Liver (tissue), 9 donors: ENCODE results near the gene SASH1. TPM values are rescaled to one million over a fixed set of nuclear protein-coding genes. Genes with fewer than 3 reads are reported as not detected.

Experiments used
- DNase-seq: peaks from one replicate; pipeline ENCODE4 v3.0.0-alpha.2; 2017; ENCODE audit warnings: low spot score
- H3K27ac ChIP-seq, 2 donors: one replicate each; pipeline ENCODE4 v1.7.0; 2013; ENCODE audit warnings: inconsistent platforms in 2 of 2, low read length in 2 of 2, control low read depth in 1 of 2, low read depth in 1 of 2, mild to moderate bottlenecking in 1 of 2
- H3K27me3 ChIP-seq, 4 donors: one replicate each; pipeline versions ENCODE4 v1.6.1 to v1.7.0; 2013; ENCODE audit warnings: low read length in 3 of 4, inconsistent platforms in 1 of 4, mild to moderate bottlenecking in 1 of 4, moderate library complexity in 1 of 4; ENCODE audit not compliant: control insufficient read depth in 4 of 4, insufficient read depth in 4 of 4
- H3K36me3 ChIP-seq, 4 donors: one replicate each; pipeline versions ENCODE4 v1.6.1 to v1.7.0; 2013; ENCODE audit warnings: low read length in 3 of 4, mild to moderate bottlenecking in 3 of 4, low read depth in 1 of 4, moderate library complexity in 1 of 4; ENCODE audit not compliant: control insufficient read depth in 4 of 4, insufficient read depth in 3 of 4
- H3K4me1 ChIP-seq, 4 donors: one replicate each; pipeline versions ENCODE4 v1.6.1 to v1.7.0; 2013; ENCODE audit warnings: low read length in 3 of 4, mild to moderate bottlenecking in 3 of 4, moderate library complexity in 1 of 4; ENCODE audit not compliant: control insufficient read depth in 4 of 4, insufficient read depth in 4 of 4
- H3K4me3 ChIP-seq, 3 donors: one replicate each; pipeline versions ENCODE4 v1.6.1 to v1.7.0; 2013; ENCODE audit warnings: low read length in 3 of 3, control low read depth in 1 of 3, low read depth in 1 of 3, mild to moderate bottlenecking in 1 of 3
- H3K9ac ChIP-seq, 2 donors: one replicate each; pipeline ENCODE4 v1.7.0; 2013; ENCODE audit warnings: low read length in 2 of 2, mild to moderate bottlenecking in 2 of 2, moderate library complexity in 2 of 2, control low read depth in 1 of 2, low read depth in 1 of 2
- H3K9me3 ChIP-seq, 4 donors: one replicate each; pipeline versions ENCODE4 v1.6.1 to v1.7.0; 2013; ENCODE audit warnings: low read length in 3 of 4; ENCODE audit not compliant: control insufficient read depth in 4 of 4
- EGR1 ChIP-seq, 2 donors: IDR thresholded peaks; 2 replicates each; pipeline ENCODE4 v1.6.1; 2016 to 2018; ENCODE audit warnings: antibody characterized with exemption in 2 of 2, low read depth in 2 of 2
- FOXA1 ChIP-seq: IDR thresholded peaks from 2 replicates; pipeline ENCODE4 v1.6.1; 2016; ENCODE audit warnings: antibody characterized with exemption
- FOXA2 ChIP-seq: IDR thresholded peaks from 2 replicates; pipeline ENCODE4 v1.6.1; 2016; ENCODE audit warnings: antibody characterized with exemption
- GABPA ChIP-seq, 2 donors: IDR thresholded peaks in 1 of 2; conservative IDR thresholded peaks in 1 of 2; 2 replicates each; pipeline ENCODE4 v1.6.1; 2016; ENCODE audit warnings: antibody characterized with exemption in 2 of 2, mild to moderate bottlenecking in 1 of 2, moderate library complexity in 1 of 2
- HNF4A ChIP-seq, 2 donors: conservative IDR thresholded peaks; 2 replicates each; pipeline ENCODE4 v1.6.1; 2016; ENCODE audit warnings: antibody characterized with exemption in 2 of 2, mild to moderate bottlenecking in 2 of 2
- HNF4G ChIP-seq: IDR thresholded peaks from 2 replicates; pipeline ENCODE4 v1.6.1; 2016; ENCODE audit warnings: antibody characterized with exemption
- JUND ChIP-seq, 2 donors: IDR thresholded peaks; 2 replicates each; pipeline ENCODE4 v1.6.1; 2016; ENCODE audit warnings: antibody characterized with exemption in 2 of 2
- MAX ChIP-seq: IDR thresholded peaks from 2 replicates; pipeline ENCODE4 v1.6.1; 2016; ENCODE audit warnings: antibody characterized with exemption
- NR2F2 ChIP-seq: IDR thresholded peaks from 2 replicates; pipeline ENCODE4 v1.6.1; 2016; ENCODE audit warnings: antibody characterized with exemption
- RAD21 ChIP-seq, 2 donors: IDR thresholded peaks; 2 replicates each; pipeline ENCODE4 v1.6.1; 2016; ENCODE audit warnings: antibody characterized with exemption in 2 of 2, mild to moderate bottlenecking in 2 of 2
- RXRA ChIP-seq, 2 donors: IDR thresholded peaks; 2 replicates each; pipeline ENCODE4 v1.6.1; 2017 to 2018; ENCODE audit warnings: antibody characterized with exemption in 2 of 2, mild to moderate bottlenecking in 1 of 2
- SP1 ChIP-seq: IDR thresholded peaks from 2 replicates; pipeline ENCODE4 v1.6.1; 2018; ENCODE audit warnings: antibody characterized with exemption, mild to moderate bottlenecking
- TAF1 ChIP-seq: conservative IDR thresholded peaks from 2 replicates; pipeline ENCODE4 v1.6.1; 2016; ENCODE audit warnings: antibody characterized with exemption, mild to moderate bottlenecking
- YY1 ChIP-seq: IDR thresholded peaks from 2 replicates; pipeline ENCODE4 v1.6.1; 2016; ENCODE audit warnings: antibody characterized with exemption, mild to moderate bottlenecking
- ZBTB33 ChIP-seq: IDR thresholded peaks from 2 replicates; pipeline ENCODE4 v1.6.1; 2016; ENCODE audit warnings: antibody characterized with exemption
- WGBS: extraction: QIAGEN DNeasy Blood & Tissue Kit; methylation state at CpG from one replicate; pipeline ENCODE4 v1.1.7; 2013; 5-methylcytosine and 5-hydroxymethylcytosine counted together
- polyA plus RNA-seq, 2 donors: library from polyadenylated mRNA; stranded (reverse) in 1 of 2; unstranded in 1 of 2; fragments of 200-250 nt in 1 of 2; fragments of >200 nt in 1 of 2; fragmentation: Nextera tagmentation in 1 of 2; extraction: Ambion mirVana in 1 of 2; gene quantifications; one replicate each; pipeline versions ENCODE4 v1.2.1 to v1.2.3, GENCODE V29; 2013 to 2015
- total RNA-seq, 2 donors: library from RNA; depleted of rRNA; stranded (reverse); fragments of >200 nt; gene quantifications; one replicate each; pipeline ENCODE4 v1.2.3, GENCODE V29; 2014
- TF ChIP-seq, protein P1 (sequence below): fragments of 150-350 bp; IDR thresholded peaks from 2 replicates; pipeline ENCODE4 v1.5.1; 2017; ENCODE audit warnings: improper control_type of control experiment, low read depth, low read length; ENCODE audit not compliant: missing input control
- TF ChIP-seq, protein P2 (sequence below): IDR thresholded peaks from 2 replicates; pipeline ENCODE4 v1.6.1; 2016; ENCODE audit warnings: antibody characterized with exemption
- TF ChIP-seq, protein P3 (sequence below): IDR thresholded peaks from 2 replicates; pipeline ENCODE4 v1.6.1; 2016; ENCODE audit warnings: antibody characterized with exemption, mild to moderate bottlenecking
- donor health status: healthy.
- donor health status: healthy.
- donor health status: healthy.
- donor health status: healthy.
- donor health status: healthy.

Gene SASH1
- total and polyA plus RNA-seq, 4 donors: 3.5 to 16.4 (median 7.6) TPM

GRCh38 chr6:148538261-148539190, 195.9 kb downstream of the SASH1 start (continued):
- TF ChIP-seq, protein P1, sequence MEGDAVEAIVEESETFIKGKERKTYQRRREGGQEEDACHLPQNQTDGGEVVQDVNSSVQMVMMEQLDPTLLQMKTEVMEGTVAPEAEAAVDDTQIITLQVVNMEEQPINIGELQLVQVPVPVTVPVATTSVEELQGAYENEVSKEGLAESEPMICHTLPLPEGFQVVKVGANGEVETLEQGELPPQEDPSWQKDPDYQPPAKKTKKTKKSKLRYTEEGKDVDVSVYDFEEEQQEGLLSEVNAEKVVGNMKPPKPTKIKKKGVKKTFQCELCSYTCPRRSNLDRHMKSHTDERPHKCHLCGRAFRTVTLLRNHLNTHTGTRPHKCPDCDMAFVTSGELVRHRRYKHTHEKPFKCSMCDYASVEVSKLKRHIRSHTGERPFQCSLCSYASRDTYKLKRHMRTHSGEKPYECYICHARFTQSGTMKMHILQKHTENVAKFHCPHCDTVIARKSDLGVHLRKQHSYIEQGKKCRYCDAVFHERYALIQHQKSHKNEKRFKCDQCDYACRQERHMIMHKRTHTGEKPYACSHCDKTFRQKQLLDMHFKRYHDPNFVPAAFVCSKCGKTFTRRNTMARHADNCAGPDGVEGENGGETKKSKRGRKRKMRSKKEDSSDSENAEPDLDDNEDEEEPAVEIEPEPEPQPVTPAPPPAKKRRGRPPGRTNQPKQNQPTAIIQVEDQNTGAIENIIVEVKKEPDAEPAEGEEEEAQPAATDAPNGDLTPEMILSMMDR: no peak

GRCh38 chr6:148543540-148543939, 200.9 kb downstream of the SASH1 start:
- H3K27me3 ChIP-seq: no peaks in the 10 kb centered on the region
- H3K36me3 ChIP-seq: peaks cover 8 to 55% (median 35%) of the 10 kb centered on the region in 4 donors
- TF ChIP-seq TAF1 (no peak), HNF4G (no peak), JUND (IDR thresholded peaks at IDR 0.05) (no peak), SP1 (no peak), EGR1 (IDR thresholded peaks at IDR 0.05; ENCODE audit: low read depth in 2 of 2) (no peak), HNF4A (conservative IDR thresholded peaks at IDR 0.05) (no peak)
- TF ChIP-seq, protein P2, sequence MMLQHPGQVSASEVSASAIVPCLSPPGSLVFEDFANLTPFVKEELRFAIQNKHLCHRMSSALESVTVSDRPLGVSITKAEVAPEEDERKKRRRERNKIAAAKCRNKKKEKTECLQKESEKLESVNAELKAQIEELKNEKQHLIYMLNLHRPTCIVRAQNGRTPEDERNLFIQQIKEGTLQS: no peak
- no peak overlapping the region for H3K27ac ChIP-seq
- H3K9me3 ChIP-seq: no peaks in the 10 kb centered on the region
- no peak for DNase-seq
- H3K4me1 ChIP-seq: no peaks in the 10 kb centered on the region
- WGBS: 94% methylated on average over 6 of the region's 6 CpGs
- no peak overlapping the region for H3K9ac ChIP-seq
- H3K4me3 ChIP-seq: no peak overlapping the region

DNA sequence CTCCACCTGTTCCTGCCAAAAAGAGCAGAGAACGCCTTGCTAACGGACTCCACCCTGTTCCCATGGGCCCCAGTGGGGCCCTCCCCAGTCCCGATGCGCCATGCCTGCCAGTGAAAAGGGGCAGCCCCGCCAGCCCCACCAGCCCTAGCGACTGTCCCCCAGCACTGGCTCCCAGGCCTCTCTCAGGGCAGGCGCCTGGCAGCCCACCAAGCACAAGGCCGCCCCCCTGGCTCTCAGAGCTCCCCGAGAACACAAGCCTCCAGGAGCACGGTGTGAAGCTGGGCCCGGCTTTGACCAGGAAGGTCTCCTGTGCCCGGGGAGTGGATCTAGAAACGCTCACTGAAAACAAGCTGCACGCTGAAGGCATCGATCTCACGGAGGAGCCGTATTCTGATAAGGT, 201.8 kb downstream of the SASH1 start:
- DNase-seq: no peak
- Histone ChIP-seq H3K27me3 (no peaks in the 10 kb centered on the region), H3K27ac (no peak overlapping the region), H3K4me1 (no peaks in the 10 kb centered on the region), H3K9ac (no peak overlapping the region), H3K4me3 (no peak overlapping the region), H3K9me3 (no peaks in the 10 kb centered on the region), H3K36me3 (peaks cover 8 to 57% (median 36%) of the 10 kb centered on the region in 4 donors)
- WGBS: 97% methylated on average over 17 of the region's 17 CpGs
- TF ChIP-seq EGR1 (IDR thresholded peaks at IDR 0.05; ENCODE audit: low read depth in 2 of 2): no peak
- TF ChIP-seq SP1: no peak
- TF ChIP-seq, protein P3, sequence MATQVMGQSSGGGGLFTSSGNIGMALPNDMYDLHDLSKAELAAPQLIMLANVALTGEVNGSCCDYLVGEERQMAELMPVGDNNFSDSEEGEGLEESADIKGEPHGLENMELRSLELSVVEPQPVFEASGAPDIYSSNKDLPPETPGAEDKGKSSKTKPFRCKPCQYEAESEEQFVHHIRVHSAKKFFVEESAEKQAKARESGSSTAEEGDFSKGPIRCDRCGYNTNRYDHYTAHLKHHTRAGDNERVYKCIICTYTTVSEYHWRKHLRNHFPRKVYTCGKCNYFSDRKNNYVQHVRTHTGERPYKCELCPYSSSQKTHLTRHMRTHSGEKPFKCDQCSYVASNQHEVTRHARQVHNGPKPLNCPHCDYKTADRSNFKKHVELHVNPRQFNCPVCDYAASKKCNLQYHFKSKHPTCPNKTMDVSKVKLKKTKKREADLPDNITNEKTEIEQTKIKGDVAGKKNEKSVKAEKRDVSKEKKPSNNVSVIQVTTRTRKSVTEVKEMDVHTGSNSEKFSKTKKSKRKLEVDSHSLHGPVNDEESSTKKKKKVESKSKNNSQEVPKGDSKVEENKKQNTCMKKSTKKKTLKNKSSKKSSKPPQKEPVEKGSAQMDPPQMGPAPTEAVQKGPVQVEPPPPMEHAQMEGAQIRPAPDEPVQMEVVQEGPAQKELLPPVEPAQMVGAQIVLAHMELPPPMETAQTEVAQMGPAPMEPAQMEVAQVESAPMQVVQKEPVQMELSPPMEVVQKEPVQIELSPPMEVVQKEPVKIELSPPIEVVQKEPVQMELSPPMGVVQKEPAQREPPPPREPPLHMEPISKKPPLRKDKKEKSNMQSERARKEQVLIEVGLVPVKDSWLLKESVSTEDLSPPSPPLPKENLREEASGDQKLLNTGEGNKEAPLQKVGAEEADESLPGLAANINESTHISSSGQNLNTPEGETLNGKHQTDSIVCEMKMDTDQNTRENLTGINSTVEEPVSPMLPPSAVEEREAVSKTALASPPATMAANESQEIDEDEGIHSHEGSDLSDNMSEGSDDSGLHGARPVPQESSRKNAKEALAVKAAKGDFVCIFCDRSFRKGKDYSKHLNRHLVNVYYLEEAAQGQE: no peak
- no peak for TF ChIP-seq JUND (IDR thresholded peaks at IDR 0.05)
- TF ChIP-seq, protein P1: no peak
- TF ChIP-seq HNF4G: no peak
- TF ChIP-seq HNF4A (conservative IDR thresholded peaks at IDR 0.05): no peak
- TF ChIP-seq ZBTB33: no peak
- no peak for TF ChIP-seq TAF1
- TF ChIP-seq RAD21 (IDR thresholded peaks at IDR 0.05): no peak
- TF ChIP-seq, protein P2: no peak
- no peak for TF ChIP-seq YY1
- no peak for TF ChIP-seq NR2F2
- TF ChIP-seq FOXA1: no peak
- TF ChIP-seq RXRA (IDR thresholded peaks at IDR 0.05): no peak
- no peak for TF ChIP-seq GABPA (IDR thresholded peaks at IDR 0.05 in 1 of 2, conservative IDR thresholded peaks at IDR 0.05 in 1 of 2)
- no peak for TF ChIP-seq MAX
- TF ChIP-seq FOXA2: no peak
